D721Med (cell line): ENCODE results near the gene COPA.

Source experiments
- DNase-seq: peaks from one replicate; pipeline ENCODE4 v3.0.0; 2011; ENCODE audit warnings: low spot score; ENCODE audit not compliant: insufficient read length
- FAIRE-seq: peaks from 2 replicates; lab custom pipeline; 2011; peaks lifted over from hg19 to GRCh38; lab: Jason Lieb, UNC
- TF ChIP-seq, protein P1 (sequence below): IDR thresholded peaks from 2 replicates; pipeline ENCODE4 v1.5.1; 2012; ENCODE audit warnings: mild to moderate bottlenecking, control low read depth; ENCODE audit not compliant: insufficient read depth; ENCODE audit errors: missing control alignments

COPA gene

DNA sequence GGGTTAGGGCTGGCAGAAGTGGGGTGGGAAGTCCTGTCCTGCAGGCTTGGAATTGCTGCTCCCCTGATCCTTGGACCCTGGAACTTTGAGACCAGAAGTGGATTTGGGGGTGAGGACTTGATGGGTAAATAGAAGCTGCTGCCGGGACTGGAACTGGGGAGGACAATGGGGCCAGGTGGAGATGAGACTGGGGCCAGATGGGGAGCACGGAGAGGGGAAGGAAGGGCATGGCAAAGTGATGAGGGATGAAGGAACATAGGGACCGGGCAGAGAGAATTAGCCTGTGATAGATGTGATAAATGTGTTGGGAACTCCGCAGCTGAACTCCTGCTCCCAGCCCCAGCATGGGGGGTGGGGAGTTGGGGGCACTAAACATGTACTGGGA, 24.5 kb upstream of the COPA start:
- FAIRE-seq (no peak), DNase-seq (no peak)
- TF ChIP-seq, protein P1, sequence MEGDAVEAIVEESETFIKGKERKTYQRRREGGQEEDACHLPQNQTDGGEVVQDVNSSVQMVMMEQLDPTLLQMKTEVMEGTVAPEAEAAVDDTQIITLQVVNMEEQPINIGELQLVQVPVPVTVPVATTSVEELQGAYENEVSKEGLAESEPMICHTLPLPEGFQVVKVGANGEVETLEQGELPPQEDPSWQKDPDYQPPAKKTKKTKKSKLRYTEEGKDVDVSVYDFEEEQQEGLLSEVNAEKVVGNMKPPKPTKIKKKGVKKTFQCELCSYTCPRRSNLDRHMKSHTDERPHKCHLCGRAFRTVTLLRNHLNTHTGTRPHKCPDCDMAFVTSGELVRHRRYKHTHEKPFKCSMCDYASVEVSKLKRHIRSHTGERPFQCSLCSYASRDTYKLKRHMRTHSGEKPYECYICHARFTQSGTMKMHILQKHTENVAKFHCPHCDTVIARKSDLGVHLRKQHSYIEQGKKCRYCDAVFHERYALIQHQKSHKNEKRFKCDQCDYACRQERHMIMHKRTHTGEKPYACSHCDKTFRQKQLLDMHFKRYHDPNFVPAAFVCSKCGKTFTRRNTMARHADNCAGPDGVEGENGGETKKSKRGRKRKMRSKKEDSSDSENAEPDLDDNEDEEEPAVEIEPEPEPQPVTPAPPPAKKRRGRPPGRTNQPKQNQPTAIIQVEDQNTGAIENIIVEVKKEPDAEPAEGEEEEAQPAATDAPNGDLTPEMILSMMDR, result no peak

DNA sequence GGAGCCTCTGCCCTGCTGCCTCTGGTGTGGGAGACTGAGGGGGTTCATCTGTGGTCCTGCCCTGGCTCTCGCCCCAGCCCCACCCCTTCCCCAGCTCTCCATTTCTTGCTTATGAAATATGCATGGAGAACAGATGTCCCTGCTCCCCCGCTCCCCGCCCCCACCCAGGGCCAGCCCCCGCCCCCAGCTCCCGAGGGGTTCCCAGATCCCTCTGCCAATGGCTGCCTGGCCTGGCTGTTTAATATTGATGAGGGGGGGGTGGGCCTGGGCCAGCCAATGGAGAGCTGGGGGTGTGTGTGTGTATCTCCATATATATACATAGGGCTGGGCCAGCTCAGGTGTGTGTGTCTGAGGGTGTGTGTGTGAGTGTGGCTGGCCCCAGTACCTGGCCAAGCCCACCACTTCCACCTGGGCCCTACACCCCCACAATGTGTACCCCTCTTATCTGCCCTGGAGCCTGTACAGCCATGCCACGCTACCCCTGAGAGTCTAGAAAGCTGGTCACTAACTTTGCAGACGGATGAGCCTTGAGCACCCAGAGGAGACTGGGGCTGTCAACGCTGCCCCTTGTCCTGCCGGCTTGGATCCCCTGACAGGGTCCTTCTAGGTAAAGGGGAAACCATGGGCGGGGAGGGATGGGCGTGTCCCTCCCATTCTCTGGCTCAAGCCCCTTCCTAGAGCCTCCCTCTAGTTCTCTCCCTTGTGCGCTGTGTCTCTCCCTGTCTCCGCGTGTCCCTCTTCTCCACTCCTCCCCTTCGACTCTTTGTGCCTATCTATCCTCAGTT, 23.9 kb upstream of the COPA start, which contains the start of gene NHLH1:
Gene NHLH1, plus strand, starts transcription at position 341 of the 785 bp plus-strand sequence. CDS start 3,661 bp downstream, outside the sequence.
- DNase-seq (peak; percentile 85), FAIRE-seq (no peak)
- TF ChIP-seq, protein P1, result no peak

DNA sequence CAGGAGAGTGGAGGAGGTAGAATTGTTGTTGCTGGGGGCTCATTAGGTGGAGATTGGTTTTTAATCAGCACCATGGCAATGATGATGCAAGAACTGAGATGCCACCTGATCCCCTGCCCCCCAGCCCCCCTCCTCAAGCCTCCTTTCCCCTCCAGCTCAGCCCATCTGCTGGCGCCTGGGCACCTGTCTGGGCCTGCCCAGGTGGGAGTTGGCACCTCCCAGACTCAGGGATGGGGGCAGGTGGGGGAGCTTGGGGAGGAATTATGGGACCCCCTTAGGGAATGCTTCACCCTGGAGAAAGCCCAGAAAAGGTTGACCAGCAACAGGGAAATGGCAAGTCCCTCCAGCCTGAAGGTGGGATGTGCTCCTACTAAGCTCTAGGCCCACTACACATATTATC, 22.3 kb upstream of the COPA start:
- no peak for DNase-seq
- TF ChIP-seq, protein P1, result no peak
- no peak for FAIRE-seq

DNA sequence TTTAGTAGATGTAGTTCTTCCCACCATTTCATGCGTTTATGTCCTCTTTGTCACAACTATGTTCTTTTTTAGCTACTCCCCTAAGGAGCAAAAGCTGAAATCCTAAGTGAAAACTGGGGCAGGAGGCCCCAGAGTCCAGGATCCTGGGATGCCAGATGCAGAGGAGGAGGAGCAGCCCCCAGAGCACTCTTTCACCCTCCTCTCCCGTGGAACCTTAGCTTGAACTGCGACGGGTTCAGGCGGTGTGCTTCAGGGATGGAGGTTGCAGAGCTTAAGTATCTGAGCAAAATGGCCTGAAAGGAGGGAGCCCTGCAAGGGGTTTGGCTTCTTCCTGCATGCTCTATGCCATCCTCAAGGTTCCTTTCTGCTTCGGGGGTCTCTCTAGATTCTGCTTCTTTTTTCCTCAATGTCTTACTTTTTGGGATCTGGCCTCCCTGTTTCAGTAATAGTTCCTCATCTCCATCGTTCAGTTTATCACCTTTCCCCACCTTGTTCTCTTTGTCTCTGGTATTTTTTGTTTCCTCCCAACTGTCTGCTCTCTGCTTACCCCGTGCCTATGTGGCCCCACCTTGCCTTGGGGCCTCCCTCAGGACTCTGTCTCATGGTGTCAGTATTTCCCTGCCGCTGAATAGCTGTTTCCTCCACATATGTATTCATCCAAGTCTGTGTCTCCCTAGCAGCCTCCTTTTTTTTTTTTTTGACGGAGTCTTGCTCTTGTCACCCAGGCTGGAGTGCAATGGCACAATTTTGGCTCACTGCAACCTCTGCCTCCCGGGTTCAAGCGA, 21.1 kb upstream of the COPA start:
- FAIRE-seq (peak; percentile 38), DNase-seq (no peak)
- TF ChIP-seq, protein P1, result no peak

DNA sequence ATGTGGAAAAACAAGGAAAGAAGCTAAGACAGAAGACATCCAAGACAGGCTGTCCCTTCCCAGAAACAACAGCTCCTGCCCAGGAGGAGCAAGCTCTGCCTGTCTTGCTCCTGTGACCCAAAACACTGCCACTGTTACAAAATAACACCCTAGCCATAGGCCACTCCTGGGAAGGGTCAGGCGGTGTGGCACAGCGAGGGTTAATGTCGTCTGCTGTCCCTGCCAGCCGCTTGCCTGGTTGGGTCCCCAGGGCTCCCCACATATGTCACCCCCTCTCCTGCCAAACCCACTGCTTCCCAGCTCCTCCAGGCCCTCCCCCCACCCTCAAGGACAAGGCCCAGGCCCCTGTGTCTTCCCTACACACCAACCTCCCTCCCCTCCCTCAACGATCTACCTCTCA, 20.0 kb upstream of the COPA start:
- TF ChIP-seq, protein P1, result no peak
- no peak for DNase-seq
- FAIRE-seq, result peak; percentile 82

DNA sequence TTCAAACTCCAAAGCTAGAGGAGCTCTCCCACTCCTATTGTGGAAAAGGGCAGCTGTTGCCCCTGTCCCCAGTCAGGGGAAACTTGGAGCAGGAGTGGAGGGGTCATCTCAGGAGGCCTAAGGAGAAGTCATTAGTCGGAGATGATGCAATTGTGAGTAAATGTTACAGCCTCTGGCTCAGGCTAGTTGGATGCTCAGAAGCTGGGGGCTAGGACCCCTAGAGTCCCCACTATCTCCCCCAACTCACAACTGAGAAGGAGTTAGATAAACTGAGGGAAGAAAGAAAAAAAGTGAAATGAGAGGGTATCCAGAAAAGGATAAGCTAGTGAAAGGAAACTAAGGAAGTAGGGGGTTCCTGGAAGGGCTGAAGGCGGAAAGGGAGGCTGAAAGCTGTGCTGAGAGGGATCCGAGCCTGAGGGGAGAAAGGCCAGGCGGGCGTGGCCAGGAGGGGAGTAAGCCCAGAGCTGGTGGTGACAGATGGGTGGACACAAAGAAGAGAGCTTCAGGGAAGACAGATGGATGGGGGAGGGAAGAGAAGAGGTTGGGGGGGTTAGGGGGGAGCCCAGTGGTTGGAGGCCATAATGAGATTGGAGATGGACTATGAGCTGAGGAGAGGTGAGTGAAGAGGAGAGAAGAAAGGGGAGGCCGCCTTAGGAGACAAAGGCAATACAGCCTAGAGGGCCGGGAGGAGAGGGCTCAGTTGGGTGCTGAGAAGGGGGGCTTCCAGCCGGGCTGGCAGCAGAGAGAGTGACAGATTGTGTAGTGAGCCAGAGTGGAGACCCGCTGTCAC, 19.3 kb upstream of the COPA start:
- FAIRE-seq (peak; percentile 85), DNase-seq (peak; percentile 96)
- TF ChIP-seq, protein P1, result no peak
